Measurements from ENCODE around the gene TIGD6. TPM values are rescaled to one million over a fixed set of nuclear protein-coding genes. Genes with fewer than 3 reads are reported as not detected.
A peak's percentile ranks its signal among the peaks of the same experiment; 100 is the strongest.

Gene TIGD6
- total RNA-seq, 1 donor from 2014 or later: 4.2 TPM

- Mint-ChIP-seq H3K4me3 (no peak overlapping the region), H3K27ac (no peak overlapping the region), H3K4me1 (peaks cover 8% of the 10 kb centered on the region), H3K9me3 (no peaks in the 10 kb centered on the region), H3K36me3 (ENCODE audit: low read depth) (peaks cover 75% of the 10 kb centered on the region), H3K27me3 (no peaks in the 10 kb centered on the region)
- ChIA-PET CTCF (interaction anchor here (1.6 kb wide), 1 partner anchor 16 kb away, joined by 5 read pairs; no protein-coding TSS in a partner anchor), POLR2A (no interaction called here)
- ATAC-seq (ENCODE audit: low read depth) (no peak), DNase-seq (no peak)
- no peak for TF ChIP-seq CTCF (IDR thresholded peaks at IDR 0.05)
- intact Hi-C loops (cut with micrococcal nuclease): no loop called here
Observed at GRCh38 chr5:150007050-150007449, 6.6 kb upstream of the TIGD6 start.

GRCh38 chr5:150006318-150006717 is 5.9 kb upstream of the TIGD6 start:
- Mint-ChIP-seq H3K9me3 (no peaks in the 10 kb centered on the region), H3K27me3 (no peaks in the 10 kb centered on the region), H3K4me3 (no peak overlapping the region), H3K36me3 (ENCODE audit: low read depth) (peaks cover 74% of the 10 kb centered on the region), H3K27ac (no peak overlapping the region), H3K4me1 (peaks cover 16% of the 10 kb centered on the region)
- TF ChIP-seq CTCF (IDR thresholded peaks at IDR 0.05): no peak
- ChIA-PET CTCF (interaction anchor here (1.6 kb wide), 1 partner anchor 16 kb away, joined by 5 read pairs; no protein-coding TSS in a partner anchor), POLR2A (no interaction called here)
- DNase-seq: no peak
- no peak for ATAC-seq (ENCODE audit: low read depth)
- intact Hi-C loops (cut with micrococcal nuclease): no loop called here

- ChIA-PET POLR2A (interaction anchor here (0.6 to 2.6 kb wide), 4 partner anchors 41 to 1081 kb away, joined by 3 to 39 read pairs (median 9); partner anchors contain the start of genes CSNK1A1 and SLC26A2), CTCF (interaction anchor here (2.8 kb wide), 1 partner anchor 168 kb away, joined by 9 read pairs; no protein-coding TSS in a partner anchor)
- Mint-ChIP-seq H3K27me3 (no peaks in the 10 kb centered on the region), H3K4me1 (peaks cover 28% of the 10 kb centered on the region), H3K4me3 (peak overlapping the region; percentile 95), H3K36me3 (ENCODE audit: low read depth) (peaks cover 38% of the 10 kb centered on the region), H3K27ac (peak overlapping the region; percentile 89), H3K9me3 (no peaks in the 10 kb centered on the region)
- peak; percentile 53 for ATAC-seq (ENCODE audit: low read depth)
- no peak for TF ChIP-seq CTCF (IDR thresholded peaks at IDR 0.05)
- intact Hi-C loops (cut with micrococcal nuclease): loop anchor here (1.0 to 5.0 kb wide), 7 partner anchors 10 to 1770 kb away; partner anchors contain the start of genes G3BP1, PPARGC1B and TCOF1
- DNase-seq: peak; percentile 21
Observed at GRCh38 chr5:150001660-150002486, 1.4 kb upstream of the TIGD6 start.

GRCh38 chr5:150000990-150001659 is 671 bp upstream of the TIGD6 start:
- no peak for ATAC-seq (ENCODE audit: low read depth)

More at GRCh38 chr5:150000990-150001659, 671 bp upstream of the TIGD6 start:
- Mint-ChIP-seq H3K36me3 (ENCODE audit: low read depth) (peaks cover 32% of the 10 kb centered on the region), H3K27ac (peak overlapping the region; percentile 89), H3K4me1 (peaks cover 28% of the 10 kb centered on the region), H3K27me3 (no peaks in the 10 kb centered on the region), H3K9me3 (no peaks in the 10 kb centered on the region), H3K4me3 (peak overlapping the region; percentile 95)
- ChIA-PET POLR2A (interaction anchor here (0.6 to 2.6 kb wide), 10 partner anchors 11 to 1081 kb away, joined by 3 to 39 read pairs (median 4); partner anchors contain the start of genes CD74, CSNK1A1 and SLC26A2), CTCF (interaction anchor here (1.1 to 2.8 kb wide), 3 partner anchors 11 to 170 kb away, joined by 3 to 10 read pairs (median 9); no protein-coding TSS in a partner anchor)
- DNase-seq: no peak
- intact Hi-C loops (cut with micrococcal nuclease): loop anchor here (1.0 to 5.0 kb wide), 10 partner anchors 11 to 1771 kb away; partner anchors contain the start of genes CSNK1A1, G3BP1, PPARGC1B and SLC26A2
- TF ChIP-seq CTCF (IDR thresholded peaks at IDR 0.05): no peak
